HepG2 (cell line): ENCODE data around the gene RPS5. TPM values are rescaled to one million over a fixed set of nuclear protein-coding genes. Genes with fewer than 3 reads are reported as not detected.
A peak's percentile ranks its signal among the peaks of the same experiment; 100 is the strongest.

ENCODE experiments used
- AGO1 ChIP-seq: fragments of 200-400 bp; formaldehyde crosslinking; IDR thresholded peaks from 2 replicates; pipeline ENCODE4 v1.6.1; 2017; ENCODE audit warnings: mild to moderate bottlenecking, low read depth, low read length, moderate library complexity; ENCODE audit not compliant: poor library complexity, severe bottlenecking
- AHDC1 ChIP-seq: sonication (generic); formaldehyde crosslinking; IDR thresholded peaks from 2 replicates; pipeline ENCODE4 v1.5.1; 2020; ENCODE audit warnings: mild to moderate bottlenecking, missing genetic modification reagents, borderline replicate concordance
- BRF2 ChIP-seq: sonication (generic); formaldehyde crosslinking; IDR thresholded peaks from 2 replicates; pipeline ENCODE4 v1.8.1; 2022; ENCODE audit warnings: mild to moderate bottlenecking, missing genetic modification reagents
- CCDC6 ChIP-seq: sonication (generic); formaldehyde crosslinking; IDR thresholded peaks from 2 replicates; pipeline ENCODE4 v1.8.1; 2022; ENCODE audit warnings: mild to moderate bottlenecking, missing genetic modification reagents, moderate library complexity
- DMAP1 ChIP-seq: IDR thresholded peaks from 2 replicates; pipeline ENCODE4 v1.6.1; 2016
- EED ChIP-seq: sonication (generic); formaldehyde crosslinking; IDR thresholded peaks from 2 replicates; pipeline ENCODE4 v1.5.0; 2020; ENCODE audit warnings: mild to moderate bottlenecking, missing genetic modification reagents
- FOXA3 ChIP-seq: IDR thresholded peaks from 2 replicates; pipeline ENCODE4 v1.6.1; 2016; ENCODE audit warnings: missing genetic modification reagents, missing compliant biosample characterization
- HBP1 ChIP-seq: IDR thresholded peaks from 2 replicates; pipeline ENCODE4 v1.6.1; 2016; ENCODE audit warnings: low read depth, control low read depth
- IRF2 ChIP-seq: IDR thresholded peaks from 2 replicates; pipeline ENCODE4 v1.6.1; 2018; ENCODE audit warnings: missing genetic modification reagents, missing compliant biosample characterization
- LBX2 ChIP-seq: sonication (generic); formaldehyde crosslinking; IDR thresholded peaks from 2 replicates; pipeline ENCODE4 v1.5.0; 2020; ENCODE audit warnings: missing genetic modification reagents, mild to moderate bottlenecking, borderline replicate concordance
- MAFF ChIP-seq: IDR thresholded peaks from 2 replicates; pipeline ENCODE4 v1.6.1; 2011; ENCODE audit warnings: low read depth, low read length, improper control_type of control experiment
- SRY ChIP-seq: sonication (generic); formaldehyde crosslinking; IDR thresholded peaks from 2 replicates; pipeline ENCODE4 v1.8.0; 2022; ENCODE audit warnings: mild to moderate bottlenecking, missing genetic modification reagents
- TBP ChIP-seq: sonication (generic); formaldehyde crosslinking; IDR thresholded peaks from 2 replicates; pipeline ENCODE4 v1.5.0; 2020; ENCODE audit warnings: missing genetic modification reagents
- TBX2 ChIP-seq: sonication (generic); formaldehyde crosslinking; IDR thresholded peaks from 2 replicates; pipeline ENCODE4 v1.5.0; 2020; ENCODE audit warnings: missing genetic modification reagents, mild to moderate bottlenecking, borderline replicate concordance
- WIZ ChIP-seq: sonication (generic); formaldehyde crosslinking; IDR thresholded peaks from 2 replicates; pipeline ENCODE4 v1.5.1; 2020; ENCODE audit warnings: mild to moderate bottlenecking, missing genetic modification reagents
- ZNF207 ChIP-seq: fragments of 450-650 bp; IDR thresholded peaks from 2 replicates; pipeline ENCODE4 v1.6.1; 2016; ENCODE audit warnings: antibody characterized with exemption, borderline replicate concordance
- ZNF430 ChIP-seq: sonication (generic); formaldehyde crosslinking; IDR thresholded peaks from 2 replicates; pipeline ENCODE4 v1.9.0; 2021; ENCODE audit warnings: mild to moderate bottlenecking, missing genetic modification reagents
- ZNF614 ChIP-seq: IDR thresholded peaks from 2 replicates; pipeline ENCODE4 v1.6.1; 2018; ENCODE audit warnings: missing biosample characterization, missing genetic modification reagents, inconsistent platforms, borderline replicate concordance
- polyA plus RNA-seq, 8 experiments: library from polyadenylated mRNA; depleted of rRNA in 3 of 8; stranded (reverse) in 7 of 8; unstranded in 1 of 8; fragments of >200 nt; fragmentation: Illumina TruSeq in 4 of 8; extraction: Trizol in 4 of 8; gene quantifications; 2 replicates each; pipeline versions ENCODE4 v1.2.1 to v1.2.3, GENCODE V29; 2011 to 2016; ENCODE audit warnings: low read depth in 4 of 8, missing spikeins in 1 of 8, mixed read lengths in 1 of 8; ENCODE audit not compliant: insufficient read depth in 1 of 8
- total RNA-seq, 5 experiments: library from RNA; depleted of rRNA; stranded (reverse); fragments of >200 nt; fragmentation: Illumina TruSeq; extraction: Trizol; gene quantifications; 2 replicates each; pipeline ENCODE4 v1.2.3, GENCODE V29; 2016; ENCODE audit warnings: low read depth in 1 of 5

RPS5 gene
- total and polyA plus RNA-seq, 2 of the 13 experiments (the other 11 are each of a cell fraction or from before 2014, with no cell fraction given) = 1,544 to 4,408 TPM

GRCh38 chr19:58408152-58409009 lies 21.3 kb downstream of the RPS5 start, which contains the start of gene ZNF584 (continued):
- TF ChIP-seq AHDC1 (no peak), CCDC6 (CRISPR knock-in tag) (no peak), AGO1 (peak; percentile 85), LBX2 (CRISPR knock-in tag) (no peak; the same call in 1 of the 2 replicates), ZNF614 (CRISPR knock-in tag) (no peak; the same call in 1 of the 2 replicates), BRF2 (CRISPR knock-in tag) (peak; percentile 58), ZNF430 (no peak), WIZ (peak; percentile 76; the same call in 1 of the 2 replicates), DMAP1 (CRISPR knock-in tag) (peak; percentile 54; the same call in 1 of the 2 replicates), EED (no peak), MAFF (no peak), ZNF207 (no peak), HBP1 (CRISPR knock-in tag) (no peak), TBP (no peak), IRF2 (CRISPR knock-in tag) (peak; percentile 89), TBX2 (CRISPR knock-in tag) (peak; percentile 74), SRY (no peak), FOXA3 (CRISPR knock-in tag) (peak; percentile 30)
